ENCODE data around the gene SPDYE1.

GRCh38 chr7:44045226-44046014, 47.7 kb downstream of the SPDYE1 start:
- no peak for TF ChIP-seq CTCF (IDR thresholded peaks at IDR 0.05)
- TF ChIP-seq, protein P1, sequence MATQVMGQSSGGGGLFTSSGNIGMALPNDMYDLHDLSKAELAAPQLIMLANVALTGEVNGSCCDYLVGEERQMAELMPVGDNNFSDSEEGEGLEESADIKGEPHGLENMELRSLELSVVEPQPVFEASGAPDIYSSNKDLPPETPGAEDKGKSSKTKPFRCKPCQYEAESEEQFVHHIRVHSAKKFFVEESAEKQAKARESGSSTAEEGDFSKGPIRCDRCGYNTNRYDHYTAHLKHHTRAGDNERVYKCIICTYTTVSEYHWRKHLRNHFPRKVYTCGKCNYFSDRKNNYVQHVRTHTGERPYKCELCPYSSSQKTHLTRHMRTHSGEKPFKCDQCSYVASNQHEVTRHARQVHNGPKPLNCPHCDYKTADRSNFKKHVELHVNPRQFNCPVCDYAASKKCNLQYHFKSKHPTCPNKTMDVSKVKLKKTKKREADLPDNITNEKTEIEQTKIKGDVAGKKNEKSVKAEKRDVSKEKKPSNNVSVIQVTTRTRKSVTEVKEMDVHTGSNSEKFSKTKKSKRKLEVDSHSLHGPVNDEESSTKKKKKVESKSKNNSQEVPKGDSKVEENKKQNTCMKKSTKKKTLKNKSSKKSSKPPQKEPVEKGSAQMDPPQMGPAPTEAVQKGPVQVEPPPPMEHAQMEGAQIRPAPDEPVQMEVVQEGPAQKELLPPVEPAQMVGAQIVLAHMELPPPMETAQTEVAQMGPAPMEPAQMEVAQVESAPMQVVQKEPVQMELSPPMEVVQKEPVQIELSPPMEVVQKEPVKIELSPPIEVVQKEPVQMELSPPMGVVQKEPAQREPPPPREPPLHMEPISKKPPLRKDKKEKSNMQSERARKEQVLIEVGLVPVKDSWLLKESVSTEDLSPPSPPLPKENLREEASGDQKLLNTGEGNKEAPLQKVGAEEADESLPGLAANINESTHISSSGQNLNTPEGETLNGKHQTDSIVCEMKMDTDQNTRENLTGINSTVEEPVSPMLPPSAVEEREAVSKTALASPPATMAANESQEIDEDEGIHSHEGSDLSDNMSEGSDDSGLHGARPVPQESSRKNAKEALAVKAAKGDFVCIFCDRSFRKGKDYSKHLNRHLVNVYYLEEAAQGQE (IDR thresholded peaks at IDR 0.05; ENCODE audit: insufficient read depth in 1 of 2, low read depth in 2 of 2, low read length in 1 of 2), result no peak
- TF ChIP-seq POLR2AphosphoS5 (IDR thresholded peaks at IDR 0.05; ENCODE audit: low read depth, low read length), result no peak
